ENCODE results near the gene DYNC1LI1. TPM values are rescaled to one million over a fixed set of nuclear protein-coding genes. Genes with fewer than 3 reads are reported as not detected.

Gene DYNC1LI1
- 10 to 100 TPM; 19.0 to 21.6 TPM for total RNA-seq

GRCh38 chr3:32570421-32571191 lies at the start of gene DYNC1LI1:
DYNC1LI1 (minus strand) TSS chr3:32570858; CDS start chr3:32570770, 88 bp downstream.
- no peak for TF ChIP-seq CTCF (IDR thresholded peaks at IDR 0.05)

GRCh38 chr3:32619395-32619794 lies 48.7 kb upstream of the DYNC1LI1 start:
- H3K4me3 ChIP-seq = no peak overlapping the region
- H3K9ac ChIP-seq (ENCODE audit: low read depth in 2 of 2, low read length in 2 of 2) = no peak overlapping the region
- no peaks in the 10 kb centered on the region for H3K36me3 ChIP-seq
- TF ChIP-seq CTCF (IDR thresholded peaks at IDR 0.05) = no peak
- DNase-seq = no peak
- intact Hi-C loops (cut with DNase I) = no loop called here
- no peaks in the 10 kb centered on the region for H3K4me1 ChIP-seq
- H3K9me3 ChIP-seq = no peaks in the 10 kb centered on the region
- H3K27ac ChIP-seq = no peak overlapping the region
- no peaks in the 10 kb centered on the region for H3K27me3 ChIP-seq

More at GRCh38 chr3:32570421-32571191, at the start of gene DYNC1LI1:
- H3K27me3 ChIP-seq = no peaks in the 10 kb centered on the region
- H3K36me3 ChIP-seq = no peaks in the 10 kb centered on the region
- DNase-seq = peak; percentile 96
- H3K27ac ChIP-seq = peak within 1 kb of the TSS; percentile 90
- peaks cover 5% of the 10 kb centered on the region for H3K4me1 ChIP-seq
- H3K9me3 ChIP-seq = no peaks in the 10 kb centered on the region
- H3K4me3 ChIP-seq = peak within 1 kb of the TSS; percentile 86
- H3K9ac ChIP-seq (ENCODE audit: low read depth in 2 of 2, low read length in 2 of 2) = peak within 1 kb of the TSS; percentile 61 to 89
- intact Hi-C loops (cut with DNase I) = no loop called here

GRCh38 chr3:32616267-32616962 lies 45.8 kb upstream of the DYNC1LI1 start:
- Histone ChIP-seq H3K4me1 (no peaks in the 10 kb centered on the region), H3K9ac (ENCODE audit: low read depth in 2 of 2, low read length in 2 of 2) (no peak overlapping the region), H3K27me3 (no peaks in the 10 kb centered on the region), H3K4me3 (no peak overlapping the region), H3K36me3 (no peaks in the 10 kb centered on the region), H3K9me3 (no peaks in the 10 kb centered on the region), H3K27ac (no peak overlapping the region)
- no peak for TF ChIP-seq CTCF (IDR thresholded peaks at IDR 0.05)
- DNase-seq = no peak
- intact Hi-C loops (cut with DNase I) = no loop called here

GRCh38 chr3:32614956-32615355 lies 44.3 kb upstream of the DYNC1LI1 start:
- intact Hi-C loops (cut with DNase I) = no loop called here
- Histone ChIP-seq H3K9ac (ENCODE audit: low read depth in 2 of 2, low read length in 2 of 2) (no peak overlapping the region), H3K27me3 (no peaks in the 10 kb centered on the region), H3K4me1 (no peaks in the 10 kb centered on the region), H3K9me3 (no peaks in the 10 kb centered on the region), H3K4me3 (no peak overlapping the region), H3K27ac (no peak overlapping the region), H3K36me3 (no peaks in the 10 kb centered on the region)
- TF ChIP-seq CTCF (IDR thresholded peaks at IDR 0.05) = no peak
- no peak for DNase-seq

GRCh38 chr3:32613183-32613582 lies 42.5 kb upstream of the DYNC1LI1 start:
- no peak for TF ChIP-seq CTCF (IDR thresholded peaks at IDR 0.05)
- Histone ChIP-seq H3K4me3 (no peak overlapping the region), H3K27me3 (no peaks in the 10 kb centered on the region), H3K36me3 (no peaks in the 10 kb centered on the region), H3K27ac (no peak overlapping the region), H3K9me3 (no peaks in the 10 kb centered on the region), H3K9ac (ENCODE audit: low read depth in 2 of 2, low read length in 2 of 2) (no peak overlapping the region), H3K4me1 (no peaks in the 10 kb centered on the region)
- no peak for DNase-seq
- intact Hi-C loops (cut with DNase I) = no loop called here

Data from colonic mucosa (tissue), 4 donors.